Tibial artery (tissue), 4 donors: Measurements from ENCODE around the gene ATP1B2.

Experiments
- DNase-seq, 2 donors: peaks; one replicate each; pipeline ENCODE4 v3.0.0-alpha.2; 2019
- H3K27ac ChIP-seq, 2 donors: fragments of 200-600 bp; sonication (generic) in 1 of 2; 1 replicate in 1 of 2; 2 replicates in 1 of 2; pipeline ENCODE4 v1.5.1; 2018 to 2019; ENCODE audit warnings: mild to moderate bottlenecking in 1 of 2
- H3K27me3 ChIP-seq, 2 donors: fragments of 200-600 bp; sonication (generic) in 1 of 2; one replicate each; pipeline versions ENCODE4 v1.5.1 to v1.6.0; 2016 to 2019
- H3K36me3 ChIP-seq, 3 donors: fragments of 200-600 bp; sonication (generic) in 2 of 3; one replicate each; pipeline ENCODE4 v1.5.1; 2016 to 2019; ENCODE audit warnings: mild to moderate bottlenecking in 2 of 3
- H3K4me1 ChIP-seq, 4 donors: fragments of 200-600 bp; sonication (generic) in 2 of 4; 1 replicate in 3 of 4; 2 replicates in 1 of 4; pipeline ENCODE4 v1.5.1; 2016 to 2019
- H3K4me3 ChIP-seq, 2 donors: fragments of 200-600 bp; sonication (generic) in 1 of 2; 1 replicate in 1 of 2; 2 replicates in 1 of 2; pipeline ENCODE4 v1.5.1; 2018 to 2019; ENCODE audit warnings: mild to moderate bottlenecking in 2 of 2
- H3K9me3 ChIP-seq, 3 donors: fragments of 200-600 bp; sonication (generic) in 1 of 3; one replicate each; pipeline ENCODE4 v1.5.1; 2016 to 2019
- intact Hi-C: fragments of 100-400 bp; cut with DNase I; formaldehyde crosslinking; loops from one replicate; pipeline ENCODE4 v1.15.0; 2023; ENCODE audit warnings: low total_unique reads
- TF ChIP-seq, protein P1 (sequence below), 2 experiments: fragments of 200-600 bp in 1 of 2; fragments of 450-650 bp in 1 of 2; IDR thresholded peaks; one replicate each; pipeline ENCODE4 v1.5.1; 2017 to 2019; ENCODE audit warnings: antibody characterized with exemption in 2 of 2, mild to moderate bottlenecking in 1 of 2, moderate library complexity in 1 of 2

Gene ATP1B2

DNA sequence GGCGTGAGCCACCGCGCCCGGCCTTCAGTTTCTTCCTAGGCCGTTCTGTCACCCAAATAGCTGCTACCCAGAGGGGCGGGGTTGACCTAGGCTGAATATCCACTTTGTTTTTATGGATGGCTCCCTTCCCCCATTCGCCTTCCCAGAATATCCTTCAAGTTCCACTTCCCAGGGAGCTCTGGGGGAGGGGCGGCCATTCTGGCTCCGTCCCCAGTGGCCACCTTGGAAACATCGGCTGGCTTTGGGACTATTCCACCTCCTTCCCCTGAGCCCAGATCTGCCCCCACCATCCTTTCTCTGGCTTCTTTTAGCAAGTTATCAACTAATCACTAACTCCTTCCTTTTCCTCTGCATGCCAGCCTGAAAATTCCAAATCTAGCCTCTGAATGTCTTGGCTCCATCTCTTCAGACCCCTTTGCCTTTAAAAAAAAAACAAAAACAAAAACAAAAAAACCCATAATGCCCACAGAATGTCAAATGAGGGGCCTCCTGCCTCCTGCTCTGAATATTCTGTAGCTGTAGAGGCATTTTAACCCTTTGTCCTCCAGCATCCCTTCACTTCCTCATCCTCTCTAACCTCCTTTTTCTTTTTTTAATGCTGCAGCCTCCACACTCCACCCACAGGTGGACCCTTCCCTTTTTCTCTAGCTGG lies 6.4 kb downstream of the ATP1B2 start:
- TF ChIP-seq, protein P1, sequence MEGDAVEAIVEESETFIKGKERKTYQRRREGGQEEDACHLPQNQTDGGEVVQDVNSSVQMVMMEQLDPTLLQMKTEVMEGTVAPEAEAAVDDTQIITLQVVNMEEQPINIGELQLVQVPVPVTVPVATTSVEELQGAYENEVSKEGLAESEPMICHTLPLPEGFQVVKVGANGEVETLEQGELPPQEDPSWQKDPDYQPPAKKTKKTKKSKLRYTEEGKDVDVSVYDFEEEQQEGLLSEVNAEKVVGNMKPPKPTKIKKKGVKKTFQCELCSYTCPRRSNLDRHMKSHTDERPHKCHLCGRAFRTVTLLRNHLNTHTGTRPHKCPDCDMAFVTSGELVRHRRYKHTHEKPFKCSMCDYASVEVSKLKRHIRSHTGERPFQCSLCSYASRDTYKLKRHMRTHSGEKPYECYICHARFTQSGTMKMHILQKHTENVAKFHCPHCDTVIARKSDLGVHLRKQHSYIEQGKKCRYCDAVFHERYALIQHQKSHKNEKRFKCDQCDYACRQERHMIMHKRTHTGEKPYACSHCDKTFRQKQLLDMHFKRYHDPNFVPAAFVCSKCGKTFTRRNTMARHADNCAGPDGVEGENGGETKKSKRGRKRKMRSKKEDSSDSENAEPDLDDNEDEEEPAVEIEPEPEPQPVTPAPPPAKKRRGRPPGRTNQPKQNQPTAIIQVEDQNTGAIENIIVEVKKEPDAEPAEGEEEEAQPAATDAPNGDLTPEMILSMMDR (IDR thresholded peaks at IDR 0.05), result peak in 1 of 2 experiments; percentile 4
- Histone ChIP-seq H3K27me3 (peaks cover 0 to 13% of the 10 kb centered on the region in 2 donors), H3K27ac (no peak overlapping the region), H3K36me3 (no peaks in the 10 kb centered on the region), H3K9me3 (no peaks in the 10 kb centered on the region), H3K4me3 (no peak overlapping the region), H3K4me1 (peaks cover 0 to 9% (median 4%) of the 10 kb centered on the region in 4 donors)
- intact Hi-C loops, result no loop called here
- DNase-seq, result peak in 1 of 2 donors; percentile 69

DNA sequence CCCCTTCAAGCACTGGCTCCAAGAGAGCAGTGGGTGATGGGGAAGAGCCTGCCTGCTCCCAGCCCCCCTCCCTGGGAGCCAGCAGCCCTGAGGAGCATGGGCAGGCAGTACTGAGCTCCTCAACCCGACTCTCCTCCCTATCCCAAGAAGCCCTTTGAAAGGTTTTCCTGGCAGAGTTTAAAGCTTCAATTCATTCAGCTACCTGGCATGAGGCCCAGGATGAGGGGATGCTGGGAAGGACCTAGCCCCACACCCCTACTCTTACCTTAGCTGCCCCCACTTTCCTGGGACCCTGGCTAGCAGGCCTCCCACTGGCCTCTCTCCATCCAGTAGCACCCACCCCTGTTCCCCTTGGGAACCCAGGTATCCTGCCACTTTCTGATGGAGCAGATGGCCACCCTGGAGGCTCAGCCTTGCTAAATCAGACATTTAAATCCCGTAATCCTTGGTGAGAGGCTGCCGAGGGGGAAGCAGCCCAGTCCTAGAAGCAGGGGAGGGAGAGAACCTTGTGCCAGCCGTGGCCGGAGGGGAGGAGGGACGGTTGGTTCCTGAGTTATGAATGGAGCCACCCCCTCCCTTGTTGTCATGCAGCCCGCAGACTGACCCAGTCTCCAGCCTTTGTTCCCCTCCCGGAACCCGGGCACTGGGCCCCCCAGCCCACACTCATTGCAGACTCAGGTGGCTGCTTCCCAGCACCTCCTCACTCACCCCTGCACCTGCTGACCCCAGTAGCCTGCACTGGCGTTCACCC lies 17.1 kb downstream of the ATP1B2 start:
- Histone ChIP-seq H3K4me1 (no peaks in the 10 kb centered on the region), H3K36me3 (peaks cover 37 to 74% (median 59%) of the 10 kb centered on the region in 3 donors), H3K4me3 (no peak overlapping the region), H3K27me3 (no peaks in the 10 kb centered on the region), H3K27ac (no peak overlapping the region), H3K9me3 (no peaks in the 10 kb centered on the region)
- no peak for DNase-seq
- intact Hi-C loops, result no loop called here
- TF ChIP-seq, protein P1 (IDR thresholded peaks at IDR 0.05), result no peak

DNA sequence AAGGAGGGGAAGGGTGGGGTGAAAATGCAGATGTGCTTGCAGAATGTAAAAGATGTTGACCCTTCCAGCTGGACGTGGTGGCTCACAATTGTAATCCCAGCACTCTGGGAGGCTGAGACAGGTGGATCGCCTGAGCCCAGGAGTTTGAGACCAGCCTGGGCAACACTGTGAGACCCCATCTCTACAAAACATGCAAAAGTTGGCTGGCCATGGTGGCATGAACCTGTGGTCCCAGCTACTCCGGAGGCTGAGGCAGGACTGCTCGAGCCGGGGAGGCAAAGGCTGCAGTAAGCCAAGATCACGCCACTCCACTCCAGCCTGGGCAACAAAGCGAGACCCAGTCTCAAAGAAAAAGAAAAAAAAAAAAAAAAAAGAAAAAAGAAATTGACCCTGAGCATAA lies 17.8 kb downstream of the ATP1B2 start:
- TF ChIP-seq, protein P1 (IDR thresholded peaks at IDR 0.05), result no peak
- no peak for DNase-seq
- intact Hi-C loops, result no loop called here
- Histone ChIP-seq H3K36me3 (peaks cover 44 to 81% (median 65%) of the 10 kb centered on the region in 3 donors), H3K27ac (no peak overlapping the region), H3K4me3 (no peak overlapping the region), H3K4me1 (no peaks in the 10 kb centered on the region), H3K27me3 (no peaks in the 10 kb centered on the region), H3K9me3 (peaks cover 0 to 4% (median 0%) of the 10 kb centered on the region in 3 donors)

DNA sequence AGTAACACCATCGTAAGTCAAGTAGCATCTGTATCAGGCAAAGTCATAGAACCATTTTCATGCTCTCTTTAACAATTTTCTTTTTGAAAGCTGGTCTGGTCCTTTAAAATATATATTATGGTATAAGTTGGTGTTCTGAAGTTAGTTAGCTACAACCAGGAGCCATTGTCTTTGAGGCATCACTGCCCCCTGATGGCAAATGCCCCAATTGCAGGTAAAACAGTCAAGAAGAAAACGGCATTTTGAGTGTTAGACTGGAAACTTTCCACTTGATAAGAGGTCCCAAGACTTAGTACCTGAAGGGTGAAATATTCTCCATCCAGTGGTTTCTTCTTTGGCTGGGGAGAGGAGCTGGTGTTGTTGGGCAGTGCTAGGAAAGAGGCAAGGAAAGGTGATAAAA lies 22.5 kb downstream of the ATP1B2 start:
- Histone ChIP-seq H3K4me1 (no peaks in the 10 kb centered on the region), H3K4me3 (no peak overlapping the region), H3K27me3 (no peaks in the 10 kb centered on the region), H3K27ac (no peak overlapping the region), H3K9me3 (peaks cover 0 to 9% (median 0%) of the 10 kb centered on the region in 3 donors), H3K36me3 (peaks cover 68 to 84% (median 78%) of the 10 kb centered on the region in 3 donors)
- TF ChIP-seq, protein P1 (IDR thresholded peaks at IDR 0.05), result no peak
- DNase-seq, result no peak
- intact Hi-C loops, result loop anchor here (10.0 kb wide), 1 partner anchor 1902 kb away; the partner anchor contains the start of genes CFAP52 and STX8

DNA sequence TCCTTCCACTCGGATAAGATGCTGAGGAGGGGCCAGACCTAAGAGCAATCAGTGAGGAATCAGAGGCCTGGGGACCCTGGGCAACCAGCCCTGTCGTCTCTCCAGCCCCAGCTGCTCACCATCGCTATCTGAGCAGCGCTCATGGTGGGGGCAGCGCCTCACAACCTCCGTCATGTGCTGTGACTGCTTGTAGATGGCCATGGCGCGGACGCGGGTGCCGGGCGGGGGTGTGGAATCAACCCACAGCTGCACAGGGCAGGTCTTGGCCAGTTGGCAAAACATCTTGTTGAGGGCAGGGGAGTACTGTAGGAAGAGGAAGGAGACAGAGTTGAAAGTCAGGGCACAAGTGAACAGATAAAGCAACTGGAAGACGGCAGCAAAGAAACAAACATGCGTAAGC lies 24.2 kb downstream of the ATP1B2 start:
- H3K4me1 ChIP-seq, result no peaks in the 10 kb centered on the region
- no peak overlapping the region for H3K4me3 ChIP-seq
- no peak overlapping the region for H3K27ac ChIP-seq
- peaks cover 0 to 9% (median 0%) of the 10 kb centered on the region in 3 donors for H3K9me3 ChIP-seq
- intact Hi-C loops, result loop anchor here (10.0 kb wide), 1 partner anchor 1900 kb away; the partner anchor contains the start of genes CFAP52 and STX8
- DNase-seq, result no peak
- no peaks in the 10 kb centered on the region for H3K27me3 ChIP-seq
- peaks cover 59 to 67% (median 63%) of the 10 kb centered on the region in 3 donors for H3K36me3 ChIP-seq
- TF ChIP-seq, protein P1 (IDR thresholded peaks at IDR 0.05), result no peak
